ENCODE data around the gene SNAI1.
A peak's percentile ranks its signal among the peaks of the same experiment; 100 is the strongest.
"Not testable (repeated sequence)": the region's sequence is repeated elsewhere in the genome, so short reads cannot be mapped to it uniquely, and the experiment has no call there.

SNAI1 gene

DNA sequence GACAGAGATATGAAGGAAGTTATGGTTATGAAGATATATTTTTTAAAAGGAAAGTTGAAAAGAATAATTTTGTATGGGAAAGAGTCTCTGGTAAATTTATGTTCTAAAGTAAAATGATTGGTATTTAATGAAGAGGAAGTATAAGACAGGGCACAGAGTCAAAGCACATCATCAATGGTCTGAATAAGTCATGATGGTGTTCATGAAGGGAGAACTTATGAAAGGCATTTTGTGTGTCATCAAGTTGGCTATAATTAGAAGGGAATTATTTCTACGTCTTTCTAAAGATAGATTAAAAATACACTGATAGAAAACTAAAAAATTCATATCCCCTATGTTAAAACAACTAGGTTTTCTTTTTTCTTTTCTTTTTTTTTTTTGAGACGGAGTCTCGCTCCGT is 21.4 kb upstream of the SNAI1 start:
- DNase-seq (ENCODE audit: low read depth in 2 of 2, low spot score in 1 of 2) = no peak

- no peak for DNase-seq (ENCODE audit: low read depth in 2 of 2, low spot score in 1 of 2)
Measured at GRCh38 chr20:49964964-49965780, 17.6 kb upstream of the SNAI1 start.

DNA sequence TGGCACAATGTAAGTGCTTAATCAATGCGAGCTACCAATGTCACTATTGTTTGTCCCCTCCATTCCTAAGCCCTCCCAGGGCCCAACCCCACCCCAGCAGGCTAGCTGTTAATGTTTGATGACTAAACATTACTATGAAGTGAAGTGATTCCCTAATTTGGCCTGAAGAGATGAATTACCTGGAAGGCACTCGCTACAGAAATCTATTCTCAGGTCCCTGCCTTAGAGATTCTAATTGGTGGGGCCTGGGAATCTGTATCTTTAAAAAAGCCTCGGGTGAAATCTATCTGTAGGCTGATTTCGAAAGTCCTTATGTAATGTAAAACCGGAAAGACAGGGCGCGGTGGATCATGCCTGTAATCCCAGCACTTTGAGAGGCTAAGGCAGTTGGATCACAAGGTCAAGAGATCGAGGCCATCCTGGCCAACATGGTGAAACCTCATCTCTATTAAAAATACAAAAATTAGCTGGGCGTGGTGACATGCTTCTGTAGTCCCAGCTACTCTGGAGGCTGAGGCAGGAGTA is 16.9 kb upstream of the SNAI1 start:
- no peak for DNase-seq (ENCODE audit: low read depth in 2 of 2, low spot score in 1 of 2)

- DNase-seq (ENCODE audit: low read depth in 2 of 2, low spot score in 1 of 2) = no peak
Measured at GRCh38 chr20:49966861-49967260, 15.9 kb upstream of the SNAI1 start.

DNA sequence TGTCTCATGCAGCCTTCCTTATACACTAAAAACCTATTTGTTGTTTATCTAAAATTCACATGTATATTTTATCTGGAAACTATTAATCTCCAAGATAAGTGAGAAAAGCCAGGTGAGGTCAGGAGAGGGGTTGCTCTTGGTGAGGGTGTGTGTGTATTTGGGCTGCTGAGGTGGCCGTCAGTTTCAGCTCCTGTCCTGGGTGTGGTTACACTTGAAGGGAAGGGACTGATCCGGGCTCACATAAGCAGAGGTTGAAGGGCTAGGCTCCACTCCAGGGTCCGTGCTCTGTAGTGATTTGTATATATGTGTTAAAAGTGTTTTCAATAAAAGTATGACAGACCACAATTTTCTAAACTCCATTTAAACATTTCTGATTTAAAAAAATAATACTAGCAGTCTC is 13.5 kb upstream of the SNAI1 start:
- no peak for DNase-seq (ENCODE audit: low read depth in 2 of 2, low spot score in 1 of 2)

DNA sequence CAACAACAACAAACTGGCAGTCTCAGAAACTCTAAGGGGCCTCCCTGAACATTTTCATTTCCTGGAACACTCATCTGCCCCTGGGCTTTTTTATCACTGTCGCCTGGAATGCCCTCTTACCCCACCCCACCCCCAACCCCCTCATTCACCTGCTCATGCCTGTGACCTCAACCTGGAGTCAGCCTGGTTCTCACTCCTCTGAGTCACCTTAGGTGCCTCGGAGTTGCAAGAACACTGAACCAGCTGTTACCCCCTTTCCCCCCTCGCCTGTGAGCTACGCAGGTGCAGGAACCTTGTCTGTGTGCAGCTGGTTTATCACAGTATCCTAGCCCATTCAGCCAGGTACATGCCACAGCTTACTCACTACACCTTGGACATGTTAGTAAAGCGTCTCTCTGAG is 12.8 kb upstream of the SNAI1 start:
- no peak for DNase-seq (ENCODE audit: low read depth in 2 of 2, low spot score in 1 of 2)

- DNase-seq (ENCODE audit: low read depth in 2 of 2, low spot score in 1 of 2) = no peak
Measured at GRCh38 chr20:49970498-49970897, 12.3 kb upstream of the SNAI1 start.

DNA sequence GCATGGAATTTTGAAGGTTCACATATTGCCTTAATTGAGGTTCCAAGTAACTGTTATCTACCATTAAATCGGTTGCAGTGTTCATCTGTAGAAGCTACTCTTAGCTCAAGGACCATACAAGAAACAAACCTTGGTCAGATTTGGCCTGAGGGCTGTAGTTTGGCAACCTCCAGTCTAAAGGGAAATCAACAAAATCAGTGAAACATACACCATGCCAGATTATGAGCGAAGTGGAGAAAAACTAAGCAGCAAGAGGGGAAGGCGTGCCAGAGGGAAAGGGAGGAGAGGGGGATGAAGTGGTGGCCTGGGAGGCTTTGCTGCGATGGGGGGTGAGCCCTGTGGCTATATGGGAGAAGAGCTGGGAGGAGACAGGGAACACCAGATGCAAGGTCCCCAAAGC is 8.8 kb upstream of the SNAI1 start:
- DNase-seq (ENCODE audit: low read depth in 2 of 2, low spot score in 1 of 2) = no peak

DNA sequence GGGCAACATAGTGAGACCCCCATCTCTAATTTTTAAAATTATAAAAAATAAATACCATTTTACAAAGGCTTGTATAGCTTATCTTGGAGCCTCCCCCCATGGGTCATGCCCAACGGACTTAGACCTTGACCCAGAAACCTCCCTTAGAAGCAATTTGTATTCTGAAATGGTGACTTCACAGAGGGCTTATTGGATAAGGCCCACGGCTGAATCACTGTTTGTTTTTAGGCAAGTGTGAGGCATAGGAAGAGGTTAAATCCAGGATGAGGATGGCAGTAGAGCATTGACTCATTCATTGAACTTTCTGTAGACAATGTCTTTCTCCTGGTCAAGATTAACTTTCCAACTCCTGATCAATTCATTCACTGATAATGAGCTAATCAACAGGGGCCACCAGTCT is 6.2 kb upstream of the SNAI1 start:
- no peak for DNase-seq (ENCODE audit: low read depth in 2 of 2, low spot score in 1 of 2)

GRCh38 chr20:49977740-49978139 is 5.0 kb upstream of the SNAI1 start:
- not testable (repeated sequence) for DNase-seq (ENCODE audit: low read depth in 2 of 2, low spot score in 1 of 2)

- no peak for DNase-seq (ENCODE audit: low read depth in 2 of 2, low spot score in 1 of 2)
Measured at GRCh38 chr20:49978685-49979029, 4.1 kb upstream of the SNAI1 start.

- peak; percentile 38 to 39 for DNase-seq (ENCODE audit: low read depth in 2 of 2, low spot score in 1 of 2)
Measured at GRCh38 chr20:49979030-49979832, 3.5 kb upstream of the SNAI1 start.

GRCh38 chr20:49980140-49981008 is 2.4 kb upstream of the SNAI1 start:
- no peak for DNase-seq (ENCODE audit: low read depth in 2 of 2, low spot score in 1 of 2)

DNA sequence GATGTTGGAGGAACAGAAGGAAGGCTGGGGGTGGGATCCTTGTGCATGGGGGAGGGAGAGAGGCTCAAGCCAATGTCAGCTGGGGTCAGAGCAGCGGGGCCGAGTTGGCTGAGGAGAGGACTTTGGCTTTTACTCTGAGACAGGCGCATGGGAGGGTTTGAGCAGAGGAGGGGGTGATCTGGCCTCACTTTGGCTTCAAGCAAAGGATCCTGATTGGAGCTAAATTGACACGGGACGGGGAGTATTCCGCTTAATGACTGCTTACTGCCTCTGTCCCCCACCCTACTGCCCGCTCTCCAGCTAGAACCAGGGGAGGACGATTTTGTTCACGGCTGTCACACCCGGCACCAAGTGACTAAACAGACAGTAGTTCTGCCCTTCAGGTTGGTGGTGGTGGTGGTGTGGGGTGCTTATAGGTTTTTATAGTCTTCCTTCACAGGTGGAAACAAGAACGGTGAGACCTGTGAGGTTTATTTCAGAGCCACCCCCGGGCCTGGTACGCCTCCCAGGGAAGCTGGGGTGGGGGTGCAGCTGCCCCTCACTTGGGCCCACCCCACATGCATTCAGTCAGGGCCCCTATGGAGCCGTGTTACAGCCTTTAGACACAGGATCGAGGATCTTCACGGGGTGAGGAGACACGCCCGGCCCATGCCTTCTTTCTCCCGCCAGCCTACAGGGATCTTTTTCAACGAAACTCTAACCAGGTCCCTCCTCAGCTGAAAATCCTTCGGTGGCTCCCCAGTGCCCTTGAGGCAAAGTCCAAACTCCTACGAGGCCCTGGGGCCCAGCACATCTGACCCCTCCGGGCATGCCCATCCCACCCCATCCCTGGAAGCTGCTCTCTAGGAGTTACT is 1.3 kb upstream of the SNAI1 start:
- no peak for DNase-seq (ENCODE audit: low read depth in 2 of 2, low spot score in 1 of 2)

- no peak for DNase-seq (ENCODE audit: low read depth in 2 of 2, low spot score in 1 of 2)
Measured at GRCh38 chr20:49982072-49982345, 771 bp upstream of the SNAI1 start.

DNA sequence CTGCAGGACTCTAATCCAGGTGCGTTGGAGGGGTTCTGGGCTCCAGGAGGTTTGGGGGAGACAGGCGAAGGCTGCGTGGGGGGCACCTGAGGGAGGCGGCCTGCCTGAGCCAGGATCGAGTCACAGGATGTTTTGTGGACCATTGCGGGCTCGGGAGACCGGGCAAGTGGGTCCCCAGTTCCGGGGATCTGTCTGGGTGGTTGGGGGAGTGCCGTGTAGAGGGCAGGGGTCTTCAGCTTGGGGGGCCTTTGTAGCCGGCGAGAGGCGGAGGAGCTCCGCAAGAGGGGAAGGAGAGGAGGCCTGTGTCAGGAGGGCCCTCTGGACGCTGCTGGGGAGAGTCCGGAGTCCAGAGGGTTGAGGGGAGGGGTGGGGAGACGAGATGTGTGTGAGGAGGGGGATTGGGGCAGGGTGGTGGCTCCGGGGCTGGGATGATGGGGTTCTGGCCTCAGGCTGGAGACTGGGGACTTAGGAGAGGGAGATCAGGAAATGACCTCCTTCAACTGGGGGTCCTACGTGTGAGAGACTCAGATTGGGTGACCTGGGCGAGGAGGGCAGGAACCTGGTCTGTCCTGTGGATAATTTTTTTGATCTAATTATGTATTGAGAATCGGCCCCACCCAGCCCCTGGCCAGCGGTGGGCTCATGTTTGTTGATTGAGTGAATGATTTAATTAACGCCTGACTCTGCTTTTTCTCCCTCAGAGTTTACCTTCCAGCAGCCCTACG is 505 bp downstream of the SNAI1 start:
- no peak for DNase-seq (ENCODE audit: low read depth in 2 of 2, low spot score in 1 of 2)

DNA sequence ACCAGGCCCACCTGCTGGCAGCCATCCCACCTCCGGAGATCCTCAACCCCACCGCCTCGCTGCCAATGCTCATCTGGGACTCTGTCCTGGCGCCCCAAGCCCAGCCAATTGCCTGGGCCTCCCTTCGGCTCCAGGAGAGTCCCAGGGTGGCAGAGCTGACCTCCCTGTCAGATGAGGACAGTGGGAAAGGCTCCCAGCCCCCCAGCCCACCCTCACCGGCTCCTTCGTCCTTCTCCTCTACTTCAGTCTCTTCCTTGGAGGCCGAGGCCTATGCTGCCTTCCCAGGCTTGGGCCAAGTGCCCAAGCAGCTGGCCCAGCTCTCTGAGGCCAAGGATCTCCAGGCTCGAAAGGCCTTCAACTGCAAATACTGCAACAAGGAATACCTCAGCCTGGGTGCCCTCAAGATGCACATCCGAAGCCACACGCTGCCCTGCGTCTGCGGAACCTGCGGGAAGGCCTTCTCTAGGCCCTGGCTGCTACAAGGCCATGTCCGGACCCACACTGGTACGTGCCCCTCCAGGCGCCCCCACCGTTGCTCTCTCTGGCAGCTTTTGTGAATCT is 1.1 kb downstream of the SNAI1 start:
- no peak for DNase-seq (ENCODE audit: low read depth in 2 of 2, low spot score in 1 of 2)

DNA sequence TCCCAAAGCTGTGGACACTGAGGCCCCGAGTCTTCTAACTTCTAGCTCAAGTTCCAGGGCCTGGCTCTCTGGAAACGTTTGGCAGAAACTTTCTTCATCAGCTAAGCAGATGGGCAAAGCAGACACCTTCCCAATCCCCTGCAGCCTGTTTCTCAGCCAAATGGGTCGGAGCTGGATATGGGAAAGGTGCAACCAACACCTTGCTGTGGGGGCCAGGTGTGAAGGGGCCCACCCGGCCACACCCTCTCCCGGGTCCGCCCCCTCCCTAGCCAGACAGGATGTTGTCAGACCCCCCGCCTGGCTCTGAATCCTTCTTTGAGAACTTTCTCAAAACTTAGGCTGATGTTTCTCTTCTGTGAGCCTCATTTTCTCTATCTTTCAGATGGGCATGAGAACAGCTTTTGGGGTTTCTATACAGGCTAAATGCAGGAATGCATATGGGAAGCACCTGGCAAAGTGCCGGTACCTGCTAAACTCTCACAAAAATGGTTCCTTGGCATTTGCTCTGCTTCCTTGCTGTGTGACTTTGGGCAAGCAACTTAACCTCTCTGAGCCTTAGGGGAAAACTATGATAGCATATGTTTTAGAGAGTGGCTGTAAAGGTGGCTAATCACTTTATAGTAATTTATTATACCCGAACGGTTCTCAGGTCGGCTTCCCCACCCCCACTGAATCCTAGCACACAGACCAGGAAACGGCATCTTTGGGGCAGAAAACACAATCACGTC is 1.8 kb downstream of the SNAI1 start:
- no peak for DNase-seq (ENCODE audit: low read depth in 2 of 2, low spot score in 1 of 2)

DNA sequence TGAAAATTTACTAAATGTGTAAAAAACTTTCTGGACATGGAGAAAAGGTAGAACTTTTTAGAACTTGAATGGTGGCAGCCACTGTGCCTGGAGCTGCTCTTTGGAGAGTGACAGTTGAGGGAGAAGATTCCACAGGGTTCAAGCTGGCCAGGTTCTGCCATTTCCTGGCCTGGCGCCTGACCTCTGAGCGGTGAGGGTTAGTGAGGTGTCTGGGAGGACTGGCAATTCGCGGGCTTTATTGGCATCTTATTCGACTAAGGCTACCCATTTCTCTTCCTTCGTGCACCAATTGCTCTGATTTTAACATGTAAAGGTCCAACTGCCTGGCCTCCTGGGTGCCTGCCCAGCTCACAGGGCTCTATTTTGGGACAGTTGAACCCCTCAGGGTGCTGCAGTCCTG is 2.4 kb downstream of the SNAI1 start:
- no peak for DNase-seq (ENCODE audit: low read depth in 2 of 2, low spot score in 1 of 2)
